Hair follicle dermal papilla cell (primary cell): ENCODE measurements around the gene ASCC1. TPM values are rescaled to one million over a fixed set of nuclear protein-coding genes. Genes with fewer than 3 reads are reported as not detected.

Source experiments
- small RNA-seq: library from RNA; depleted of rRNA; stranded (forward); fragments of <200 nt; gene quantifications from one replicate; pipeline ENCODE3, GENCODE V24; 2012
- total RNA-seq: library from RNA; depleted of rRNA; stranded (reverse); fragments of >200 nt; gene quantifications from 2 replicates; pipeline ENCODE4 v1.2.3, GENCODE V29; 2012

The ASCC1 gene
- total RNA-seq = 33.8 TPM in 2 replicates

GRCh38 chr10:72215611-72216549 is at the start of gene ASCC1, which contains the start of gene ANAPC16:
ASCC1 (minus strand) TSS chr10:72216276; CDS start chr10:72213298, 2,978 bp downstream.
ANAPC16 (plus strand) TSS chr10:72216012; CDS start chr10:72223915, 7,903 bp downstream.

GRCh38 chr10:72087969-72088888 is 127.8 kb downstream of the ASCC1 start, which contains the start of gene SPOCK2:
SPOCK2 (minus strand) TSS chr10:72088551; CDS start chr10:72088328, 223 bp downstream.

Small RNA genes within 50 kb of the gene (small RNA-seq; reads per million reads assigned to genes)
- not detected for gene RF00019
- gene RF00340 = not detected

Other genes starting within 250 kb of the ASCC1 start
- 0.16 and 0.24 TPM in 2 replicates for gene SPOCK2, start 127.7 kb downstream of the ASCC1 start, total RNA-seq
- gene ANAPC16, start 264 bp downstream of the ASCC1 start, total RNA-seq = 41.2 and 50.5 TPM in 2 replicates
- 133 and 136 TPM in 2 replicates for gene DDIT4, start 57.6 kb upstream of the ASCC1 start, total RNA-seq
- 41.5 and 45.1 TPM in 2 replicates for gene DNAJB12, start 138.6 kb upstream of the ASCC1 start, total RNA-seq